ENCODE results near the gene BRD7.

BRD7 gene

DNA sequence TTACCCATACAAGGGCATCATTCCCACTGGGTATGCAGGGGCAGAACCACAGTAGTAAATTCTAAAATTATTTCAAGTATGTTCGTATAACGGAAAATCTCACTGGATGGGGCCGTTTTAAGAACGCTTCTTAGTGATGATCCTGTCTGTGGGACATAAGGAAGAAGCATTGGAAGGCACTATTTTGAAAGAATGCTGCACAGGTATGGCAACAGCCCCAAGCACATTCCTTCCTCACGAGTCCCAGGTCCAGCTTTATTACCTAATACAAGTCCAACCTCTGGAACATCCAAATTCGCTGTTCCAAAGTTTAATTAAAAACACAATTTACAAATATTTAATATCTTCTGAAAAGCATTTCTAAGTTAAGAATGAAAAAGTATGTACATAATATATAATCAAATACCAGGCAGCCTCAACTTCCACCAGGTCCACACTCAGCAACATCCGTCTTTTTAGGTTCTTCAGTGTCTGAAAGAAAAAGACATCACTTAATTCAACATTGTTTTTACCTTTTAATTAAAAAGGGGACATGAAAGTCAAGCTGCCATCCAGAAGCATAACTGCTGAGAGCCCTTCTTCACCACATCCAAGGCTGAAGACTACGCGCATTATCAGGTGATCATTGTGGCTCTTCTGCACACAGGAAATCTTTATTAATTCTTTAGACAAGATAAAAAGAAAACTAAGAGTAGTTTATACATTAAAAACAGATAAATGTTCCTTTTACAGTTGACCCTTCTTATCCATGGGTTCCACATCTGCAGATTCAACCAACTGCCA is 49.8 kb downstream of the BRD7 start:
- no peak for DNase-seq

DNA sequence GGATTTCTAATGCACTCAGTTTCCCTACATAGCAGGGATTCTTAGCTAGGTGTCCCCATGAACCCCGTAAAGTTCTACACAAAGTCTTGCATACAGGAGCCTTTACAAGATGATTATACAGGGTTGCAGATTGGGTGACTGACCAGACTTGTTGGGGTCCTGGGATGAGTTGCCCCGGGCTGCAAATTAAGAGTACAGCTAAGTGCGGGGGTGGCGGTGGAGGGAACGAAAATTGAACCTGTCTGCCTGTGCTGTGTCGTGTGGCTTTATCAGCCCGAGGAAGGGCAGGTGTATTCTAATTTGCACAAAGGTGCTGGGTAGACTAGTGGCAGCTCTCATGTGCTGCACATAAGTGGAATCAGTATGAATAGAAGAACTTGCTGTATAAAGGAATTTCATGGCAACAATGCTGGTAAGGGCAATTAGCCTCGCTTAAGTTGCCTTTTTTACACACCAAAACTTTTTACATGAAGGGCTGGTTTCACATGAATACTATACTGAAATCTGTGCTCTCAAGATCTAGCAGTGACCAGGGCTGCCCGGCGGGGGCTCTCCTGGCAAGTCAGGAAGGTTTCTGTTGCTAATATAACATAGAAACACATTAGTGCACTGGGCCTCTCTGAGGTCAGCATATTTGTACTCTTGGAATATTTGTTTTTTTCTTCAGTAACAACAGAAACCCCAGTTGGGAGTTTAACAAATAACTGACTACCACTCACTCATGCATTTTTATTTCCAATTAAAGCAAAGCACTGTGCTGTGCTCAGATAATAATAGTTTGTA is 51.7 kb downstream of the BRD7 start:
- DNase-seq = no peak

DNA sequence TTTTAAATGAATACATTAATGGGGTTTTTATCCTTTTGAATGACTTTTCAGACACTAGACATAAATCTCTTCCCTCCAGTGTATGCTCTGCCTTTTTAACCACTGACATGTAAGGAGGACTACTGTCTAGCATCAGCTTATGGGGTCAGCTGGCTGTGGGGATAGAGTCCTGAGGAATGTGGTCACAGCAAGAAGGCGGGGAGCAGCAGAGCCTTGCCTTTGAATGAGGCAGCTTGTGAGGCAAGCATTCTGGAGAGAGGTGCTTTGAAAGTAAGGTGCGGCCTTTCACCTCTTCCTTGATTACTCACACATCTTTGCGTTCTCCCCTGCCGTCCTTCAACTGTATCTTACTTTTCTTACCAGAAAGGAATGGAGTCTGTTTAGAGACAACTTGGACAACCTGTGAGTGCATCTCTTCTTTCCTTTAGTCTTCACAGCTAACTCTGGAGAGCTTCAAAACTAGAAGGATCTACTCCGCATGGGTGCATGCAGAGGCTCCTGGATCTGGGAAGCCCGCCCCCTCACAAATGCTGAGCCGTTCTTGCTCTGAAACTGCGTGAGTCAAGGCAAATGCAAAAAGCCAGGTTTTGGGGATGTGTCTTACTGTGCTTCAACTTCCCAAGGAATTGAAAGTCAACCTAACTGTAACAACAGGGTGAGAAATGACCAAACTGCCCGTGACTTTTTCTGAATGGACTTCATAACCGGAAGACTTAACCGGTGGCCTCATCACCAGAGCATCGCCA is 52.5 kb downstream of the BRD7 start:
- DNase-seq = no peak

DNA sequence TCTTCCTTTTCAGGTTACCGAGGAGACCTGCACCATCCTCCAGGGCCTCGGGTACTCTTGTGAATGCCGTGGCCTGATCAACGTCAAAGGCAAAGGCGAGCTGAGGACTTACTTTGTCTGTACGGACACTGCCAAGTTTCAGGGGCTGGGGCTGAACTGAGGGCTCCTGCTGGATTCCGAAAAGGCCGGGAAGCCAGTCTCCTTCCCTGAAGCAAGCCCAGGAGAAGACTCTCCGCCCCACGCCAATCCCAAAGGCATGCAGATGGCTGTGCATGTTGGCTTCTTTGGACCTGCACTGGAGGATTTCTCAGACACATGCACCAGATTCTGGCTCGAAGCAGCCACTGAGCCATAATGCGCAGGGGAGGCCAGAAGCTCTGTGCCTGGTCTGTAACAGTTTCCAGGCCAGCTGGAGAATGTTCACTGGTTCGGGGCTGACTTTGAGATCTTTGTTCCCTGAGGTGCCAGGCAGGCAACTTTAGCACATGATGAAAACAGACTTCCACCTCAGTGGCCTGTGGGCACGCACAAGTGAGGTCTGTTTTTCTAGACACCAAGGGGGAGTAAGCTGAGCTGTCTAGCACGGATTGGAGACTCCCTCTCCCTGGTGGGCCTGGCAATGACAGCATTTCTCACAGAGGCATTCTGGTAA is 53.3 kb downstream of the BRD7 start:
- no peak for DNase-seq

DNA sequence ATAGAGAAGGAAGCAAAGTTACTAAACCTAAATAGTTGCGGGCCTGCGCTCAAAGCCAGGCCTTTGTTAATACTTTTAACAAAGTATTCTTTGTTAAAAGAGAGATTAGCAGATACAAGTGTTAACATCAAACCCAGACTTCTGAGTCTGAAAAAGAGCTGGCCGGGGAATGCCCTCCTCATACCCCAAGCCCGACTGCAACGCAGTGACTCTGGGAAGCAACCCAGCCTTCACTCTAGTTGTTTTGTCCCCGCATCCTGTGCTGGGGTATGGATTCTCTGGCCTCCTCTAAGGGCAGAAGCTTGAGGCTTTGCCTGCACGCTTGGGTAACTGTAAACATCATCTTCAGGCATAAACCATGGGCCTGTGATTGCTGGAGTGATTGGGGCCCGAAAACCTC is 54.1 kb downstream of the BRD7 start:
- no peak for DNase-seq

DNA sequence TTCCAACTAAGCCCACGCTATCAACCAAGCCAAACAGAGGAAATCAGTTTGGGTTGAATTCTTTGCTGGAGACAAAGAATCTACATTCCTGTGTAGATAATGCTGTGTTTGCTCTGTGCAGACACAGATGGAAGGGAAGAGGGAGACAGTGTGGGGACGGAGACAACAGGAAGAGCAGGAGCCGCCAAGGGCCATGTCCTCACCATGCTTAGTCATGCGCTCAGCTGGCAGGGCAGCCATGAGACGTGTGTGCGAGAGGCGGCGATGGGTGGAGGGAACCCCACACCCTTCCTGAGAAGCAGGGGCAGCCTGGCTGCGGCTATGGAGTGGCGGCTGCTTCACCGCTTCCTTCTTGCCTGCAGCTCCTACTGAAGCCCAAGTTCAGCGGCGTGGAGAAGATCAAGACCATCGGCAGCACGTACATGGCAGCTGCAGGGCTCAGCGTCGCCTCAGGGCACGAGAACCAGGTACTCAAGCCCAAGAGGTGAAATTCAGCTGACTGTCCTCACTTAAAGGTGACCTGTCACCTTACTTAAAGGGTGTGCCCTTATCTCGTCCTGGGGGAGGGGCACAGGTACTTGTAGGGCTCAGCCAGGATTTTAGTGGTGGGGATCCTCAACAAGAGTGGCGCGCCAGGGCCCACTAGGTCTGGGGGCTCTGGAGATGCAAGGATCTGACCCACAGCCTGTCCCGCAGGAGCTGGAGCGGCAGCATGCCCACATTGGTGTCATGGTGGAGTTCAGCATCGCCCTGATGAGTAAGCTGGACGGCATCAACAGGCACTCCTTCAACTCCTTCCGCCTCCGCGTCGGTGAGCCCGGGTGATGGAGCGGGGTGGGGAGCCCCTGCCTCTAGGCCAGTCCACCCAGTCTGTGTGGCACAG is 55.0 kb downstream of the BRD7 start:
- no peak for DNase-seq

DNA sequence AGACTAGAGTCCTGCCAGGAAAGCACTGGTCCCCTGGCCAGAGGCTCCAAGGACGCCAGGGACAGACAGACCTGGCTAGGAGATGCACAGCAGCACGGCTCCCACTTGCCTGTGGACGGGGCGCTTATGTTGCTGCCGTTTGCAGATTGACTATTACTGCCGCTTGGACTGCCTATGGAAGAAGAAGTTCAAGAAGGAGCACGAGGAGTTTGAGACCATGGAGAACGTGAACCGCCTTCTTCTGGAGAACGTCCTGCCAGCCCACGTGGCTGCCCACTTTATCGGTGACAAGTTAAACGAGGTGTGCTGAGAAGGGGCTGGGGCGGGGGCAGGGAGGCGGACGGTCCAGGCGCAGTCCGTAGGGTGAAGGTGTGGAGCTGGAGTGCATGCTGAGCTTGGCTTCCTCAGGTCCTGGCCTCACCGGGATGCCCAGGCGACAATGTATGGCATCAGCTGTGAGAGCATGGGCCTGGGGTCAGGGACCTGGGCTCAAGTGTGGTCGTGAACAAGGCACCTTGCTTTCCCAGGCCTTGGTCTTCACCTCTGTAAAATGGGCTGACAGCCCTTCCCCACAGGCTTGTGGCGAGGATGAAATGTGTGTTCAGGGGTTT is 56.8 kb downstream of the BRD7 start:
- DNase-seq = no peak

DNA sequence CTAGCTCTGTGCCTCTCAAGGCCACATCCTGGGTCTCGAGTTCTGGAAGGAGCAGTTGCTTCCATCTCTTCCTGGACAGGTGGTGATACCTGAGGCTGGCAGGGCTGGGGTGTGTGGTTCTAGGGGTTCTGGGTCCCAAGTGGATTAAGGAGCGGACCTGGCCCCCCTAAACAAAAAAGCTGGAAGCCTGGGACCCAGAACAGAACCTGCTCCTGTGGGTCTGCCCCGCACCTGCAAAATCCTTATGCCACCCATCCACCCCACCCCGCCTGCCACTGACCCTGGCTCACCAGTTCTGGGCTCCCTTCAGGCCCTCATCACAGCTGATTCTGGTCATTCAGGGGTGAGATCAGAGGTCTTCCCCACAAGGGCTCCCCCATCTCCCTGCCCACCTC is 57.7 kb downstream of the BRD7 start:
- no peak for DNase-seq

DNA sequence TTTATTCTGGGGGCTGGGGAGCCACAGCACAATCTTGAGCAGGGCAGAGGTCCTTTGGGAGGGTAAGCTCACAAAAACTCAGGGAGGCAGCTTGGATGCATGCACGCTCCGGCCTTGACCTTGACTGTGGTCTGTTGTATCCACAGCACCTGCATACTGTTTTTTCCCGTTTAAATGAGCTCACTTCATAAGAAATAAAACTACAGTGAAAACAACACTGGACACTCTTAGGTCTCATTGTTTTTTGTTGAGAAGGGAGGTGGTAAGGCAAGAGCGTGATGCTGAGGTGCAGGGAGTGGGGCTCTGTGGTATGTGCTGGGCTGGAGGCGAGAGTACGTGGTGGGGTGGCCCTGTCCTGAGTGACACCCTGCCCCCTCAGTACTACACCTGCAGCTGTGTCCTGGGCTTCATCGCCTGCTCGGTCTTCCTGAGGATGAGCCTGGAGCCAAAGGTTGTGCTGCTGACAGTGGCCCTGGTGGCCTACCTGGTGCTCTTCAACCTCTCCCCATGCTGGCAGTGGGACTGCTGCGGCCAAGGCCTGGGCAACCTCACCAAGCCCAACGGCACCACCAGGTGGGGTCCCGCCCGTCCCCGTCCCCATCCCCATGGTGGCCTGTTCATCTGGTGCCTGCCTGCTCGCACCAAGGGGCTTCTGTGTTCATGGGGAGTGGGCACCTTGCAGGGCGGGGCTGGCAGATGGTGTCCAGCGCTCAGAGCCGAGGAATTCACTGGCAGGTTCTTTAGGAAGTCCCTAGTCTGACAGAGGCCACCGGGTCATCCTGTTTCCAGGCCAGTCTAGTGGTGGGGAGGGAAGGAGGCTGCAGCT is 58.3 kb downstream of the BRD7 start:
- DNase-seq = no peak

DNA sequence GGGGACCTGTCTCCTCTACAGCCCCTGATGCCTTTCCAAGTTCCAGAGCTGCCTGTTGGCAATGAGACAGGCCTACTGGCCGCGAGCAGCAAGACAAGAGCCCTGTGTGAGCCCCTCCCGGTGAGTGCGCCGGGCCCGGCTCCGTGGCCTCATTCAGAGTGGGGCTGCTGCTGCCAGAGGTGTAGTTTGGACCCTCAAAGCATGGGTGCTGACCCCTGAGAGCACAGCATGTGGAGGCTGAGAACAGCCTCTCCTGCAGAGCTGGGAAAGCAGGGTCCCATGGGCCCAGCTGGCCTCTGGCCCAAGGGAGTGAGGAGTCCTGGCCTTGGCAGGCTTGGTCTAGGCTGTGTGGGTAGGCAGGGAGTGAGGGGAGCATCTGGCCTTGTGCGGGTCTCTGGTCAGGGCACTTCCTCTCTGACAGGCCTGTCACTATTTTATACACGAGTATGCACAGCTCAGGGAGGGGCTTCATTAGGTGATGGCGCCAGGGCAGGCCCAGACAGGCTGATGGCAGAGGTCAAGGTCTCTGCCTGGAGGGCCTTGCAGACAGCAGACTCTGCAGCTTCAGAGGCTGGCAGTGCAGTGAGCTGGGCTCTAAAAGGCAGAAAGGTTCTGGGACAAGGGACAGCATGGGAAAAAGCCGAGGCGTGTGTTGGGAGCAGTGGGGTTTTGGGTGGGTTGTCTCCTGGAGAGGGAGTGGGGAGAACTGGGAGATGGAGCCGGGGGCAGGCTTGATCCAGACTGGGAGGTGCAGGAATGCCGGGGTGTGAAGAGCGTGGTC is 59.1 kb downstream of the BRD7 start:
- DNase-seq = no peak

DNA sequence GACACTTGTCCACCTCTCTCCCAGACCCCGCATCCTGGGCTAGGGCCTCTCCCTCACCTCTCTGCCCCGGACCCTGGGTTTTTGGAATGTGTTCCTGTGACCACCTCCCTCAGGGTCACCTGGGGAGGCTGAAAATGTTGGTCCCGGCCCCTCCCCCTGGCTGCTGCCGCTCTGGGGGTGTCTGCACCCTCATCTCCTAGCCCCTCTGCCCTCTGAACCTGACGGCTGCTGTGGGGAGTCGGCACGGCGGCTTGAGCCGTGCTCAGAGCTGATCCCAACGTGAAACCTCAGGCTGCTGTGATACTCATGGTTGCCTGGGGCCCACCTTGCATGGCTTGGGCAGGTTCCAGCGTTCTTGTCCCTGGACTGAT is 59.6 kb downstream of the BRD7 start:
- no peak for DNase-seq

DNA sequence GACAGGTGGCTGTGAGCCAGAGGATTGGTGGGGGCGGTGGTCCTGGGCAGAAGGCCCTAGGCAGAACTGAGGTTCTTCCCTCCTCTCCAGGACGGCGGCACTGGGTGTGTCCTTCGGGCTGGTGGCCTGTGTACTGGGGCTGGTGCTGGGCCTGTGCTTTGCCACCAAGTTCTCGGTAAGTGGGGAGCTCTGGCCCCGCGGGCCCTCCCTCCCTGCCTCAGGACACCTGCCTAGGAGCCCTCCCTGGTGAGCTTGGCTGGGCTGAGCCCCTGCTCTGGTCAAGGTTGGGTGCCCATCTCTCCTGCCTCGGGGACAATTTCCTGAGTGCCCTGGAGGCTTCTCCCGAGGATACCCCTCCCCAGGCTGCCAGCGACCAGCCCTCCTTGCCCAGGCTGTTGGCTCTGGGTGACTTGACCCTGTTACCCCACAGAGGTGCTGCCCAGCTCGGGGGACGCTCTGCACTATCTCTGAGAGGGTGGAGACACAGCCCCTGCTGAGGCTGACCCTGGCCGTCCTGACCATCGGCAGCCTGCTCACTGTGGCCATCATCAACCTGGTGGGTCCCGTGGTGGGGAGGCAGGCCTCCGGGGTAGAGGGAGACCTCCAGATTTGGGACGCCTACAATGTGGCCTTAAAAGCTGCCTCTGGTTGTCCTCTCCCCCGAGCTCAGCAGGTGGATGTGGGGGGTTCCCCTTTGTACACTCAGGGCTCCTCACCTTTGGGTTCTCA is 60.4 kb downstream of the BRD7 start:
- no peak for DNase-seq

DNA sequence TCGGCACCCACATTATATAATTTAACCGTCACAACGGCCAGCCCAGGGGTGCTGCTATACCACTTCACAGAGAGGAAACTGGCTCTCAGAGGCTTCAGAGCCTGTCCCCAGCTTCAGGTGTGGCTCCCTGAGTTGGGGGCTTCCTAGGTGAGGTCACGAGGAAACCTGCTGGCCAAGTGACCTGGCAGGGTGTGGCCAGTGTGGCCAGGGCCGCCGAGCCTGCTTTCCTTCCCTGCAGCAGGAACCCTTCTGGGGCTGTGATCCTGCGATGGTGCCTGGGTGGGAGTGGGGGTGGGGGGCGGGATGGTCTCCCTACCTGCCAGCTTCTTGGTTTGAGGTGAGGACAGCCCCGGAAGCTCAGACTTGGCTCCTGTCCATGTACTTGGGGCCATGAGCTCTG is 62.5 kb downstream of the BRD7 start:
- DNase-seq = no peak

DNA sequence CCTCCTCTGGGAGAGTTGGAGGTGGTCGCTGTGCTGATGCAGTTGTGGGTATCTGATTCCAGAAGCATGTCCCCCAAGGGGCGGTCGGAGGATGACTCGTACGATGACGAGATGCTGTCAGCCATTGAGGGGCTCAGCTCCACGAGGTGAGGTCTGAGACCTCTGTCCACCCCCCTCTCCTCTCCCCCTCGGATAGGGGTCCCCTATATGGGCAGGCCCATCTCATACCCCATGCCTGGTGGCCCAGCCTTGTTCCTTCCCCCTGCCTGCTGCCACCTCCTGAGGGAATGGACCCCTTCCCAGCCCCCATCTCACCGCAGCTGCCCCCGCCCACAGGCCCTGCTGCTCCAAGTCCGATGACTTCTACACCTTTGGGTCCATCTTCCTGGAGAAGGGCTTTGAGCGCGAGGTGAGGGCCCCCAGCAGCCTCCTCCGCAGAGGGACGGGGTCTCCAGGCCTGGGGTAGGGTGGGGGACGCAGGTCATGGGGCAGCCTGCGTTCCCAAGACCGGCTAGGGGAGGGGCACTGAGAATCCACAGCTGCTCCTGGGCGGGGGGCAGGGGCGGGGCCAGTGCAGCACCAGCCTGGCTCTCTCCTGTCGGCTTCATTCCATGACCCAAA is 63.2 kb downstream of the BRD7 start:
- no peak for DNase-seq

DNA sequence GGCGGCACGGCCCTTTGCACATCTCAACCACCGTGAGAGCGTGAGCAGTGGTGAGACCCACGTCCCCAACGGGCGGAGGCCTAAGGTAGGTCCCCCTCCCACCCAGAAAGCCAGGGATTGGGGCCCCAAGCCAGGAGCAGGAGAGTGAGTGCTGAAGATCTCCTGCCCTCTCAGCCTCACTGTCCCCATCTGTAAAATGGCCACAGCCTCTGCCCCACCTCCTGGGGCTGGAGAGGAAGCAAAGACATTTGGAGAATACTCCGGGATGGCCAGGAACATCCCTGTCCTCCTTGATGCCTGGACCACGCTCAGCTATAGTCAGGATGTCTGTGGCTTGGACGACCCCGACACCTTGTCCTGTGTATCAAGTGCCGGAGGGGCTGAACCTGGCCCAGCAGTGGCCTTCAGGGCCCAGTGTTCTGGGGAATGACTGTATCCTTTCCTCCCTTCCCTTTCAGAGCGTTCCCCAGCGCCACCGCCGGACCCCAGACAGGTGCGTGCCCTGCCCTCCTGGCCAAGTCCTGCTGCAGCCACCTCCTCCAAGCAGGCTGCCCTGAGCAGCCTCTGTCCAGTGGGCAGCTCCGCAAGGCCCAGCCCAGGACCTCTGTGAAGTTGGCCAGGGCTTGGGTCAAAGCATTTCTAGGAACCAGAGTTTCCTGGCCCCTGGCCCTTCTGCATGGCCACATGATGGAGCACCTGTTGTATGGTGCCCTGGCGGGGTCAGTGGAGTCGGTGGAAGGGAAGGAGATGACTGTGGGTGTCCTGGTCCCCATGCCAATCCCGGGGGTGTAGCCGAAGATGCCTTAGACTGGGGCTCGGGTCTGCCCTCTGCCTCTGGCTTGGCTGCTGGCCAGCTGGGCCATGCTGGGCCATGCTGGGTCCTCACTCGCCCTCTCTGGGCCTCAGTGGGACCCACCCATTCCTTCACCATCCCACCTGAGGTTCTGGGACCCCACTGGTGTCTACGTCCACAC is 64.0 kb downstream of the BRD7 start:
- no peak for DNase-seq

DNA sequence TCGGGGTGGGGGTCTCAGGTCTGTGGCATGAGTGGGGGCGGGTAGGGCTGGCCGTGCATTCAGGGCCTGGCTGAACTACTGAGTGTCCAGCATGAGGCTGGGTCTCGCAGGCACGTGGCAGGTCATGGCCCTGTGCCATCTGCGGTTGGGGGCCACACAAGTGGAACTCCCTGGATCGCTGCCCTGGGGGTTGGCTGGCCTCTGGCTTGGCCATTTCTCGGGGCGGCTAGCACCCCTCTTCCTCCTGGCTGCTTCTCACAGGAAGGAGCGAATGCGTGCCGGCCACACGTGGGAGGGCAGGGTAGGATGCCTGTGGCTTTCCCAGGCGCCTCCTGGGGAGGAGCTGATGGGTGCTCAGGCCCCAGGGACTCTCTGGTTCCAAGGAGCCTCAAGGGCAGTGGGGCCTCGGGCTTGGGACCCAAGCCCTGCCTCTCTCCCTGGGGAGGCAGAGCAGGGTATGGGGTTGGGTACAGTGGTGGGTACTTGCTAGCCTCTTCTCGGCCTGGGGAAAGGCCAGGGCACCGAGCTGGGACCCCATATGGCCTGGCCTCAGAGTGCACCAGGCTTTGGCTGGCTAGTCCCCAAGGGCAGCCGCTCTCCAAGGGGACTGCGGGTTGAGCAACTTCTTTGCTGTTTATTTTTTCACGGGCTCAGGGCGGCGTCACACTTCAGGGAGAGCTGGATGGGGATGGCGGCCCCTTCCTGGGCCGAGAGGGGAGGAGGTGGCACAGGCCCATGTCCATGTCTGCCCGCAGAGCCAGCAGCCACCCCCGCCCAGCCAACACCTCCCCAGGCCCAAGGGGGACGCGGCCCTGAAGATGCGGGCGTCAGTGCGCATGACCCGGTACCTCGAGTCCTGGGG is 65.0 kb downstream of the BRD7 start:
- DNase-seq = no peak
